ENCODE data around the gene RFTN1.
A peak's percentile ranks its signal among the peaks of the same experiment; 100 is the strongest.

RFTN1 gene

GRCh38 chr3:16270855-16271254 is 242.6 kb downstream of the RFTN1 start:
- Mint-ChIP-seq H3K4me3 (no peak overlapping the region), H3K36me3 (peaks cover 13% of the 10 kb centered on the region), H3K4me1 (peaks cover 6% of the 10 kb centered on the region), H3K9me3 (no peaks in the 10 kb centered on the region), H3K27me3 (no peaks in the 10 kb centered on the region), H3K27ac (no peak overlapping the region)
- no peak for DNase-seq (ENCODE audit: low spot score in 2 of 2)
- ATAC-seq (ENCODE audit: low read depth): no peak

- Mint-ChIP-seq H3K27ac (peak overlapping the region; percentile 72), H3K36me3 (peaks cover 8% of the 10 kb centered on the region), H3K9me3 (no peaks in the 10 kb centered on the region)
Observed at GRCh38 chr3:16266714-16267113, 246.8 kb downstream of the RFTN1 start.

More at GRCh38 chr3:16266714-16267113, 246.8 kb downstream of the RFTN1 start:
- ATAC-seq (ENCODE audit: low read depth): no peak
- peaks cover 10% of the 10 kb centered on the region for H3K4me1 Mint-ChIP-seq
- H3K27me3 Mint-ChIP-seq: no peaks in the 10 kb centered on the region
- DNase-seq (ENCODE audit: low spot score in 2 of 2): no peak
- H3K4me3 Mint-ChIP-seq: no peak overlapping the region
